Measurements from ENCODE around the gene TDRD15. TPM values are rescaled to one million over a fixed set of nuclear protein-coding genes. Genes with fewer than 3 reads are reported as not detected.

The TDRD15 gene
- total and polyA plus RNA-seq, 9 of the 15 experiments (the other 6 are each of a cell fraction or from before 2014, with no cell fraction given) = 0.01 to 0.22 (median 0.06) TPM; not detected in 1

DNA sequence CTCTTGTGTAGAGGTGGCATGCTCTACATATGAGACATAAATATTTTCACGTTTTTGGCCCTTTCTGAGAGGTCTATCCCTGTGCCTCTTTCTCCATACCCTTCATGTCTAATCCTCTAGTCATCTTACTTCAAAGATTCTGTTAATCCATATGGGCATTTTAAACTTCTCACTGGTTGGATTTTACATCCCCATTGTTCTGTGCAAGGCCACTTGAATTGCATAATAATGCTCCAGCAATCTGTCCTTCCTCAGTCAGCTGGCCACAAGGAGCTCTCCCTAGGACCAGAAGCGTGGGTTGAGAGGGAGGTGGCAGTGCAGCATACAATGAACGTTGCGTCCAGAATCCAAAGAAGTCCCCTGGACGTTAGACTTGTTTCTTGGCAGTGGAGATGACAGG is 58.2 kb downstream of the TDRD15 start:
- no peaks in the 10 kb centered on the region for H3K9me3 ChIP-seq (replicated peaks; ENCODE audit: control insufficient read depth, insufficient read depth, low read depth, low read length)
- ChIA-PET POLR2A (no interaction called here), CTCF (ENCODE audit: low intra/inter-chr PET ratio) (no interaction called here)
- no peak for DNase-seq (ENCODE audit: extremely low read depth in 1 of 4, low spot score in 3 of 4)
- no peaks in the 10 kb centered on the region for H3K9me1 ChIP-seq (ENCODE audit: control insufficient read depth, insufficient read depth, low read length)
- H3K4me3 ChIP-seq = no peak overlapping the region
- no peaks in the 10 kb centered on the region for H4K20me1 ChIP-seq (replicated peaks; ENCODE audit: control insufficient read depth, insufficient read depth, low read length)
- no peak overlapping the region for H3K9ac ChIP-seq (ENCODE audit: insufficient read depth in 1 of 2, low read depth in 2 of 2, low read length in 2 of 2)
- no peaks in the 10 kb centered on the region for H3K4me1 ChIP-seq (replicated peaks in 1 of 2; ENCODE audit: control insufficient read depth in 2 of 2, insufficient read depth in 2 of 2, low read length in 2 of 2)
- H3K27me3 ChIP-seq (ENCODE audit: control insufficient read depth in 2 of 2, insufficient read depth in 2 of 2, low read length in 2 of 2) = no peaks in the 10 kb centered on the region
- no peak overlapping the region for H3K27ac ChIP-seq (ENCODE audit: extremely low read depth, low read depth, low read length)
- 3% methylated on average over 5 of the region's 5 CpGs for WGBS (ENCODE audit: insufficient coverage, low coverage, missing lambda C conversion rate)
- ATAC-seq = no peak
- in situ Hi-C loops (cut with MboI) = no loop called here
- FAIRE-seq = no peak
- BruUV-seq (replicated peaks) = no TSS peak
- H3K4me2 ChIP-seq (ENCODE audit: insufficient read depth, low read length) = no peak overlapping the region
- intact Hi-C loops (cut with micrococcal nuclease) = no loop called here
- no peaks in the 10 kb centered on the region for H3K79me2 ChIP-seq (ENCODE audit: control insufficient read depth, insufficient read depth, low read length)
- no peaks in the 10 kb centered on the region for H3K36me3 ChIP-seq (ENCODE audit: control insufficient read depth, insufficient read depth, low read length)
- H2AFZ ChIP-seq (ENCODE audit: low read depth, low read length) = no peak overlapping the region
- no peak for TF ChIP-seq ZNF583 (CRISPR knock-in tag; IDR thresholded peaks at IDR 0.05)
- TF ChIP-seq, protein P1, sequence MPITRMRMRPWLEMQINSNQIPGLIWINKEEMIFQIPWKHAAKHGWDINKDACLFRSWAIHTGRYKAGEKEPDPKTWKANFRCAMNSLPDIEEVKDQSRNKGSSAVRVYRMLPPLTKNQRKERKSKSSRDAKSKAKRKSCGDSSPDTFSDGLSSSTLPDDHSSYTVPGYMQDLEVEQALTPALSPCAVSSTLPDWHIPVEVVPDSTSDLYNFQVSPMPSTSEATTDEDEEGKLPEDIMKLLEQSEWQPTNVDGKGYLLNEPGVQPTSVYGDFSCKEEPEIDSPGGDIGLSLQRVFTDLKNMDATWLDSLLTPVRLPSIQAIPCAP (CRISPR knock-in tag; IDR thresholded peaks at IDR 0.05; ENCODE audit: borderline replicate concordance) = no peak
- no peak for TF ChIP-seq KLF1 (tag; IDR thresholded peaks at IDR 0.05)
- no peak for TF ChIP-seq ZNF79 (CRISPR knock-in tag; IDR thresholded peaks at IDR 0.05; ENCODE audit: low read depth)
- TF ChIP-seq SAP30 (IDR thresholded peaks at IDR 0.05; ENCODE audit: borderline replicate concordance, insufficient read depth, low read depth, low read length, poor library complexity, severe bottlenecking) = no peak
- no peak for TF ChIP-seq BCOR (IDR thresholded peaks at IDR 0.05)
- no peak for TF ChIP-seq RHOXF2B (CRISPR knock-in tag; conservative IDR thresholded peaks at IDR 0.05)
- TF ChIP-seq FOXA1 (IDR thresholded peaks at IDR 0.05; ENCODE audit: borderline replicate concordance) = no peak
- TF ChIP-seq ZNF699 (CRISPR knock-in tag; IDR thresholded peaks at IDR 0.05; ENCODE audit: insufficient replicate concordance) = no peak
- TF ChIP-seq GABPA (tag; conservative IDR thresholded peaks at IDR 0.05; ENCODE audit: low read depth) = no peak
- no peak for TF ChIP-seq ZFP30 (CRISPR knock-in tag; IDR thresholded peaks at IDR 0.05; ENCODE audit: borderline replicate concordance)
- no peak for TF ChIP-seq ADNP (tag; IDR thresholded peaks at IDR 0.05)
- TF ChIP-seq CREB1 (IDR thresholded peaks at IDR 0.05) = no peak
- TF ChIP-seq CREB1 (CRISPR knock-in tag; IDR thresholded peaks at IDR 0.05) = no peak
- TF ChIP-seq, protein P2, sequence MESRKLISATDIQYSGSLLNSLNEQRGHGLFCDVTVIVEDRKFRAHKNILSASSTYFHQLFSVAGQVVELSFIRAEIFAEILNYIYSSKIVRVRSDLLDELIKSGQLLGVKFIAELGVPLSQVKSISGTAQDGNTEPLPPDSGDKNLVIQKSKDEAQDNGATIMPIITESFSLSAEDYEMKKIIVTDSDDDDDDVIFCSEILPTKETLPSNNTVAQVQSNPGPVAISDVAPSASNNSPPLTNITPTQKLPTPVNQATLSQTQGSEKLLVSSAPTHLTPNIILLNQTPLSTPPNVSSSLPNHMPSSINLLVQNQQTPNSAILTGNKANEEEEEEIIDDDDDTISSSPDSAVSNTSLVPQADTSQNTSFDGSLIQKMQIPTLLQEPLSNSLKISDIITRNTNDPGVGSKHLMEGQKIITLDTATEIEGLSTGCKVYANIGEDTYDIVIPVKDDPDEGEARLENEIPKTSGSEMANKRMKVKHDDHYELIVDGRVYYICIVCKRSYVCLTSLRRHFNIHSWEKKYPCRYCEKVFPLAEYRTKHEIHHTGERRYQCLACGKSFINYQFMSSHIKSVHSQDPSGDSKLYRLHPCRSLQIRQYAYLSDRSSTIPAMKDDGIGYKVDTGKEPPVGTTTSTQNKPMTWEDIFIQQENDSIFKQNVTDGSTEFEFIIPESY (CRISPR knock-in tag; IDR thresholded peaks at IDR 0.05) = no peak

Measured in K562 (cell line).